Kidney (tissue), 14 donors: ENCODE measurements around the gene CAPZB. TPM values are rescaled to one million over a fixed set of nuclear protein-coding genes. Genes with fewer than 3 reads are reported as not detected.

ENCODE experiments used
- DNase-seq, 5 donors: peaks; one replicate each; pipeline ENCODE4 v3.0.0-alpha.2; 2013 to 2020
- FAIRE-seq: peaks from 2 replicates; lab custom pipeline; 2012; peaks lifted over from hg19 to GRCh38; lab: Jason Lieb, UNC
- H3K27ac ChIP-seq, 2 donors: one replicate each; pipeline ENCODE4 v1.7.0; 2013; ENCODE audit warnings: low read depth in 2 of 2, low read length in 2 of 2, inconsistent platforms in 1 of 2
- H3K27me3 ChIP-seq: one replicate; pipeline ENCODE4 v1.7.1; 2013; ENCODE audit warnings: low read length, inconsistent platforms; ENCODE audit not compliant: control insufficient read depth, insufficient read depth
- H3K36me3 ChIP-seq, 3 donors: one replicate each; pipeline versions ENCODE4 v1.7.0 to v1.7.1; 2013; ENCODE audit warnings: low read length in 3 of 3, control low read depth in 1 of 3, inconsistent platforms in 1 of 3; ENCODE audit not compliant: insufficient read depth in 3 of 3, control insufficient read depth in 2 of 3
- H3K4me1 ChIP-seq, 3 donors: one replicate each; pipeline versions ENCODE4 v1.7.0 to v1.7.1; 2013; ENCODE audit warnings: low read length in 3 of 3, inconsistent platforms in 1 of 3, low read depth in 1 of 3; ENCODE audit not compliant: control insufficient read depth in 2 of 3, insufficient read depth in 2 of 3
- H3K4me3 ChIP-seq, 3 donors: one replicate each; pipeline versions ENCODE4 v1.7.0 to v1.8.1; 2013; ENCODE audit warnings: low read length in 3 of 3, control low read depth in 1 of 3, inconsistent platforms in 1 of 3
- H3K9ac ChIP-seq, 3 donors: one replicate each; pipeline versions ENCODE4 v1.7.0 to v1.7.1; 2013; ENCODE audit warnings: low read length in 3 of 3, control low read depth in 1 of 3, inconsistent platforms in 1 of 3
- H3K9me3 ChIP-seq, 3 donors: one replicate each; pipeline versions ENCODE4 v1.7.0 to v1.7.1; 2013; ENCODE audit warnings: low read length in 3 of 3, control low read depth in 1 of 3, inconsistent platforms in 1 of 3; ENCODE audit not compliant: control insufficient read depth in 2 of 3, insufficient read depth in 1 of 3
- CTCF ChIP-seq: IDR thresholded peaks from 3 replicates; pipeline ENCODE4 v1.5.1; 2012; ENCODE audit warnings: mild to moderate bottlenecking, moderate library complexity, borderline replicate concordance; ENCODE audit not compliant: insufficient read depth; ENCODE audit errors: extremely low read depth
- intact Hi-C: fragments of 100-400 bp; cut with DNase I; formaldehyde crosslinking; loops from one replicate; pipeline ENCODE4 v1.11.1; 2022
- polyA plus RNA-seq: library from polyadenylated mRNA; stranded (reverse); fragments of 350-450 nt; fragmentation: Illumina TruSeq; extraction: RNeasy Lipid Tissue Mini Kit (QIAGEN cat#74804); gene quantifications from one replicate; pipeline ENCODE4 v1.2.3, GENCODE V29; 2014; ENCODE audit warnings: low read depth, low replicate concordance; ENCODE audit not compliant: insufficient read depth
- total RNA-seq: library from RNA; stranded (reverse); fragmentation: NEBNext Ultra II Directional; extraction: Animal tissue kit (Norgen Biotek cat#: 25700); gene quantifications from one replicate; pipeline ENCODE4 v1.2.1, GENCODE V29; 2021
- donor health status: control.
- donor health status: control.
- donor health status: control.
- donor health status: control.
- donor health status: control.
- donor health status: DM: yes; HTN: yes; CAD: no.
- donor health status: Normal renal cell carcinoma (clear cell type).

Gene CAPZB
- total and polyA plus RNA-seq, 2 donors from 2014 or later = 253 to 265 TPM

DNA sequence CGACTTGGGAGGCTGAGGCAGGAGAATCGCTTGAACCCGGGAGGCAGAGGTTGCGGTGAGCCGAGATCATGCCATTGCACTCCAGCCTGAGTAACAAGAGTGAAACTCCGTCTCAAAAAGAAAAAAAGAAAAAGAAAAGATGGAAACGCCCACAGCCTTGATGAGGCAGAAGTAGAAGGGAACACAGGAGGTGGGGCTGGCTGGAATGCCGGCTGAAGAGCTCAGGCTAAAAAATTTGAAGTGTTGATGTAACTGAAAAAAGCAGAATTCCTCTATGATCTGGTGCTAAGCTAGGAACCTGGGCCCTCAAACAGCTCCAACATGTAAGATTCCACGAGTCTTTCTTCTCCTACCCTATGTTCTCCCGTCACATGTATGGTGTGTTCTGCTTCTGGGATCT is 119.6 kb downstream of the CAPZB start:
- H3K27ac ChIP-seq = no peak overlapping the region
- H3K27me3 ChIP-seq = no peaks in the 10 kb centered on the region
- peaks cover 0 to 6% (median 3%) of the 10 kb centered on the region in 3 donors for H3K4me1 ChIP-seq
- TF ChIP-seq CTCF = no peak
- H3K4me3 ChIP-seq = no peak overlapping the region
- H3K9ac ChIP-seq = no peak overlapping the region
- intact Hi-C loops = no loop called here
- no peak for FAIRE-seq
- H3K36me3 ChIP-seq = peaks cover 0 to 3% (median 0%) of the 10 kb centered on the region in 3 donors
- DNase-seq = no peak
- H3K9me3 ChIP-seq = no peaks in the 10 kb centered on the region

- no peaks in the 10 kb centered on the region for H3K9me3 ChIP-seq
- H3K27ac ChIP-seq = no peak overlapping the region
- DNase-seq = no peak
- no peak overlapping the region for H3K4me3 ChIP-seq
- H3K27me3 ChIP-seq = no peaks in the 10 kb centered on the region
- H3K4me1 ChIP-seq = peaks cover 0 to 6% (median 3%) of the 10 kb centered on the region in 3 donors
- FAIRE-seq = no peak
- no peak for TF ChIP-seq CTCF
- intact Hi-C loops = no loop called here
- H3K36me3 ChIP-seq = peaks cover 0 to 3% (median 0%) of the 10 kb centered on the region in 3 donors
- no peak overlapping the region for H3K9ac ChIP-seq
Observed at GRCh38 chr1:19363536-19364152, 121.7 kb downstream of the CAPZB start.

- Histone ChIP-seq H3K36me3 (peaks cover 0 to 3% (median 0%) of the 10 kb centered on the region in 3 donors), H3K9ac (no peak overlapping the region), H3K27ac (no peak overlapping the region), H3K9me3 (no peaks in the 10 kb centered on the region), H3K4me3 (no peak overlapping the region), H3K4me1 (peaks cover 0 to 6% (median 0%) of the 10 kb centered on the region in 3 donors), H3K27me3 (no peaks in the 10 kb centered on the region)
- DNase-seq = no peak
- no peak for TF ChIP-seq CTCF
- intact Hi-C loops = no loop called here
- FAIRE-seq = no peak
Observed at GRCh38 chr1:19361611-19362147, 123.7 kb downstream of the CAPZB start.
